Measurements from ENCODE around the gene PCNX3. TPM values are rescaled to one million over a fixed set of nuclear protein-coding genes. Genes with fewer than 3 reads are reported as not detected.

PCNX3 gene
- total and polyA plus RNA-seq, 2 of the 13 experiments (the other 11 are each of a cell fraction or from before 2014, with no cell fraction given): 16.2 to 23.0 TPM

- TF ChIP-seq ARID3A (IDR thresholded peaks at IDR 0.05; ENCODE audit: low read depth, low read length) (0 out of 2 replicates have a peak, but pooled peaks have one; percentile 36), MYPOP (CRISPR knock-in tag; IDR thresholded peaks at IDR 0.05) (0 out of 2 replicates have a peak, but pooled peaks have one; percentile 72), KMT2B (CRISPR knock-in tag; IDR thresholded peaks at IDR 0.05) (no peak), HOMEZ (CRISPR knock-in tag; IDR thresholded peaks at IDR 0.05; ENCODE audit: low read depth) (no peak), STAT6 (CRISPR knock-in tag; IDR thresholded peaks at IDR 0.05; ENCODE audit: borderline replicate concordance) (0 out of 2 replicates have a peak, but pooled peaks have one; percentile 41), FIP1L1 (IDR thresholded peaks at IDR 0.05; ENCODE audit: borderline replicate concordance, insufficient read depth, low read depth, low read length) (no peak), SRSF1 (optimal IDR thresholded peaks at IDR 0.05; ENCODE audit: low read depth, low read length) (no peak), TFDP2 (CRISPR knock-in tag; IDR thresholded peaks at IDR 0.05) (no peak), NFE2L1 (CRISPR knock-in tag; IDR thresholded peaks at IDR 0.05; ENCODE audit: borderline replicate concordance) (no peak), MZF1 (CRISPR knock-in tag; IDR thresholded peaks at IDR 0.05; ENCODE audit: borderline replicate concordance) (no peak), ZNF530 (CRISPR knock-in tag; IDR thresholded peaks at IDR 0.05; ENCODE audit: low read depth) (no peak), PRDM10 (CRISPR knock-in tag; IDR thresholded peaks at IDR 0.05; ENCODE audit: low read depth) (no peak), SOX13 (IDR thresholded peaks at IDR 0.05) (no peak), SOX13 (CRISPR knock-in tag; conservative IDR thresholded peaks at IDR 0.05 in 1 of 2, IDR thresholded peaks at IDR 0.05 in 1 of 2) (peak in 1 of 2 experiments; percentile 64; a peak in 2 of 4 replicates)
Measured at GRCh38 chr11:65653229-65654225, 38.0 kb downstream of the PCNX3 start (continued).
